Left renal cortex interstitium (tissue), 4 donors: Measurements from ENCODE around the gene SH2D3A. TPM values are rescaled to one million over a fixed set of nuclear protein-coding genes. Genes with fewer than 3 reads are reported as not detected.
"Not testable (repeated sequence)": the region's sequence is repeated elsewhere in the genome, so short reads cannot be mapped to it uniquely, and the experiment has no call there.

Source experiments
- DNase-seq, 4 donors: peaks; one replicate each; pipeline ENCODE4 v3.0.0-alpha.2; 2013; ENCODE audit warnings: low read depth in 4 of 4, low spot score in 2 of 4, missing footprints in 1 of 4
- polyA plus RNA-seq, 4 donors: library from polyadenylated mRNA; unstranded; fragments of 120-200 nt; gene quantifications; one replicate each; pipeline ENCODE4 v1.2.1, GENCODE V29; 2013; ENCODE audit not compliant: insufficient read length in 4 of 4

Gene SH2D3A
- polyA plus RNA-seq, 4 donors = 5.6 to 11.5 (median 9.2) TPM

- DNase-seq = no peak
Observed at GRCh38 chr19:6790194-6791128, 23.2 kb upstream of the SH2D3A start.

DNA sequence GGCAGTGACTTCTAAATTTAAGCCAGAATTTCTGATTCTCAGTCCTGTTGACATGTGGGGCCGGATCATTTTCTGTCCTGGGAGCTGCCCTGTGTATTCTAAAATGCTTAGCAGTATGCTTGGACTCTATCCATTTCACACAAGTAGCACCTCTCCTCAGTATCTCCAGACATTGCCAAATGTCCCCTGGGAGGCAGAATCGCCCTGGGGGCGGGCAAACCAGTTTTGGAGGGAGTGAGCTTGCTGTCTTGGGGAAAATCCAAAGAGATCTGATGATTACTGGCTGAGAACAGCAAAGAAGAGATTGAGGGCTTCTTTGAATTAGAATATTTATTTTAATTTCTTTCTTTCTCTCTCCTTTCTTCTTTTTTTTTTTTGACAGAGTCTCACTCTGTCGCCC lies 21.7 kb upstream of the SH2D3A start:
- DNase-seq = no peak

DNA sequence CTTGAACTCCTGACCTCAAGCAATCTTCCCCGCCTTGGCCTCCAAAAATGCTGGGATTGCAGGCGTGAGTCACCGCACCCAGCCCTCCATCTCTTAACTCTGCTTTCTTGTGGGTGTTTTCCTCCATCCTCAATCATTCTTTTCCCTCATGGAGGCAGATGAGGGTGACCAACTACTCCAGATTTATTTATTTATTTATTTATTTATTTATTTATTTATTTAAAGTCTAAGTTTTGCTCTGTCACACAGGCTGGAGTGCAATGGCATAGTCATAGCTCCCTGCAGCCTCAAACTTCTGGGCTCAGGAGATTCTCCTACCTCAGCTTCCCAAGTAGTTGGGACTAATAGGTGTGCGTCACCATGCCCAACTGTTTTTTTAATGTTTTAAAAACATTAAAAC lies 20.2 kb upstream of the SH2D3A start:
- no peak for DNase-seq

GRCh38 chr19:6779206-6779605 lies 12.0 kb upstream of the SH2D3A start:
- no peak for DNase-seq

GRCh38 chr19:6778386-6778785 lies 11.2 kb upstream of the SH2D3A start:
- DNase-seq = no peak

DNA sequence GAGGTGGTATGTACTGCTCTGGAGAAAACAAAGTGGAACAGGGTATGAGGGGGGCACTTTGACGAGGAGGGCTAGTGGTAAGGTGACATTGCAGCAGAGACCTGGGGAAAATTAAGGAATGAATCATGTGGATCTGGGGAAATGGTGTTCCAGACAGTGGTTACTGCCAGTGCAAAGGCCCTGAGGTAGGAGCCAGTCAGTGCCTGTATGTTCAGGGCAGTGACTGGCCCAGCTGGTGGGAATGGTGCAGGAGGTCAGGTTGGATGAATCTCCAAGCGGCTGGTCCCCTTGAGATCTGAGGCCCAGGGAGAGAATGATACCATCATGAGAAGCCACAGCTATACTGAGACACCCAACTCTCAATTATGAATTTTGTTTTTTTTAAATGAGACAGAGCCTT lies 10.2 kb upstream of the SH2D3A start:
- DNase-seq = no peak

DNA sequence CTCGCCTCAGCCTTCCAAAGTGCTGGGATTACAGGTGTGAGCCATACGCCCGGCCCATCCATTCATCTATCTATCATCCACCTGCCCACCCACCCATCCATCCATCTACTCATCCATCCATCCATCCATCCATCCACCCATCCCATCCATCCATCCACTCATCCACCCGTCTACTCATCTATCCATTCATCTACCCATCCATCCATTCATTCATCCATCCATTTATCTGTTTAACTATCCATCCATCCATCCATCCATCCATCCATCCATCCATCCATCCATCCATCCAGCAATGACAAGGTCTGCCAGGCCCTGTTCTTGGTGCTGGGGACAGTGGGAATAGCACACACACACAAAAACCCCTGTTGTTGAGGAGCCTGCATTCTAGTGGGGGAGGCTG lies 9.8 kb upstream of the SH2D3A start:
- no peak for DNase-seq

GRCh38 chr19:6776045-6776444 lies 8.8 kb upstream of the SH2D3A start:
- not testable (repeated sequence) for DNase-seq

DNA sequence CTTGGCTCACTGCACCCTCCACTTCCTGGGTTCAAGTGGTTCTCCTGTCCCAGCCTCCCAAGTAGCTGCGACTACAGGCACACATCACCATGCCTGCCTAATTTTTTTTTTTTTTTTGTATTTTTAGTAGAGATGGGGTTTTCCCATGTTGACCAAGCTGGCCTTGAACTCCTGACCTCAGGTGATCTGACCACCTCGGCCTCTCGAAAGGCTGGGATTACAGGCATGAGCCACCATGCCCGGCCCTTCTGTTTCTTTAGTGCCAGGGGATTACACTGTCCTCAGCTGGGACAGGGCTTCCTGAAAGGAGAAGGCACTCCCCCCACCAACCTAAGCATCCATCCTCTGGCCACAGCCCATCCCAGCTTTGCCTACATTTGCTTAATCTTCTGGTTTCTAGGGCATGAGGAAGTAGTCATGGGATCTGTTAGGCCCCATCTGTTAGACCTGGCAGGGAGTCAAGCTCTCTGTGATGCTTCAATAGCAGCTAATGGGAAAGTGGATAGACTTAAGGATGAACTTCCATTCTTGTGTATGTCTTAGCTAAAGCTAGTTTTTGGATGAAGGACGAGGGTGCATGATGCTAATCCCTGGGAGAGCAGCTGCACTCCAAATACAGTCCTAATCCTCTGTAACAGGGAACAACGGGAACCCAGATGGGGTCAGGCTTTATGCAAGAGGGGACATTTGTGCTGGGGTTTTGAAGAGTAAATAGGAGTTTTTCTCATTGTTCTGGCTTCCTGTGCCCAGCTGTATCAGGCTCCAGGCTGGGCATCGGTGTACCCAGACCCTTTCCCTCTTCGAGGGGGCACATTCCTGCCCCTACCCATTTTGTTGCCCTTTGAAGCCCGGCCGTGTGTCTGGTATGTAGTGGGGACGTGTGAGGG lies 7.8 kb upstream of the SH2D3A start:
- no peak for DNase-seq

DNA sequence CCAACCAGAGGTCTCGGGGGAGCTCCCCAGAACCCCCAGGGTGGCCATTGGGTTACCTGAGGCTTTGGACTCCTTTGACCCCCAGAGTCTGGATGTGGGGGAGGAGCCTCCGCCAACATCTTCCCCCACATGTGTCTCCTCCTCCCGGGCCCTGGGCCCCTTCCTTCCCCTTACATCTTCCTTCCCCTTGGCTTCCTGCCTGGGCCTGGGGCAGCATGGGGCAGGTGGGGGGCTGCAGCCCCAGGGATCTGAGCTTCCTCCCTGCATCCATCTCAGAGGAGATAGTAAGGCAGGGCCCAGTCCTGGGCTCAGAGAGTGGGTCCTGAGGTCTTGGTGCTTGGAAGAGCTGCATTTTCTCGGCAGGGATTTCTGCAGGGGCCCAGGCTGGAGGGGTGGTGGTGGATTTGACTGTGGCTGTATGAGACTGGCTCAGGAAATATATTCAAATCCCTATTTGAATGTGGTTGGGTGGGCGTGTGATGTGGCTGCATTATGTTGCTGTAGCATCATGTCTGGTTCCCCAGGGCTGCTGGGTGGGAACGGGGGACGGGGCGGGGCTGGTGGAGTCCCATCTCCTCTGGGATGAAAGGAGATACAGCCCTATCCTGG lies 6.2 kb upstream of the SH2D3A start:
- DNase-seq = no peak

DNA sequence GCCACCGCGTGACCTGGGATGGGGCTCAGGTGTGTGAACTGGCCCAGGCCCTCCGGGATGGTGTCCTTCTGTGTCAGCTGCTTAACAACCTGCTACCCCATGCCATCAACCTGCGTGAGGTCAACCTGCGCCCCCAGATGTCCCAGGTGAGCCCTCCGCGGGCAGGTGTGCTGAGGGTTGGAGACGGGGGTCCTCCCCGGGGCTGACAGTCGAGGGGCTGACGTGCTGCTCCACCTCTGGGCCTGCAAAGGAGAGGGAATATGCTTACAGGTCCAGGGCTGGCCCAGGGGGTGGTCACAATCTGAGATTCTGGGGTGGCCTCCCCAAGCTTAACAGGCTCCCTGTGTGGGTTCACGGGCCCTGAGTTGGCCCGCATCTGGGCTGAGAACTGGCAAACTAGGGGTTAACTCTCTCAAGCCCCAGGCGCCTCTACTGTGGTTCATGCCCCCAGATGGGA lies 5.7 kb upstream of the SH2D3A start:
- DNase-seq = no peak

DNA sequence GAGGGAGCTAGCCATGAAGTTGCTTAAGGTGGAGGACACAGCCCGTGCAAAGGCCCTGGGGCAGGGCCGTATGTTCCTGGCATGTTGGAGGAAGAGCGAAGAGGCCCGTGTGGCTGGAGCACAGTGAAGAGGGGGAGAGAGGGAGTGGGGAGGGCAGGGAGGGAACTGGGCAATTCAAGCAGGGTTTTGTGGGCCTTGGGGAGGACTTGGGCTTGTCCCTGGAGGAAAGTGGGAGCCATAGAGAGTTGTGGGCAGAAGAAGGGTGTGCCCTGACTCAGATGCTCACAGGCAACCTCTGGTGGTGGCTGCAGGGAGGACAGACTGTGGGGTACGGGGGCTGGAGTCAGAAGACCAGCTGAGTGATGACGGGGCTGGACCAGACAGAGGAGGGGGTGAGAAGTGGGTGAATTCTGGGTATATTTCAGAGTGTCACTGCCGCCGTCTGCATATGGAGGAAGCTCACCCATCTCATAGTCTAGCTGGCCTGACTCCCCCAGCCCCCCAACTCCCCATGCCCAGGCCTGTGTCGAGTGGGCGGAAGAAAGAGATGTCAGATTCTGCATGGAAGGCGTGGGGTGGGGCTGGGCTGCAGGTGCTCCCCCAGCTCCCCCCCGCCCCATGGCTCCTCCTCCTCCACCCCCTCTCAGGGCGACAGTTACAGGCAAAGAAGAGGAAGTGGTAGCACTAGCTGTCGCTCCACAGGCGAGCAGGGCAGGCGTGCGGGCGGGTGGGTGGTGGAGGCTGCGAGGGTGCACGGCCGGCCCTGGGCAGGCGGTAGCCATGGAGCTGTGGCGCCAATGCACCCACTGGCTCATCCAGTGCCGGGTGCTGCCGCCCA lies 5.0 kb upstream of the SH2D3A start, which contains the start of gene VAV1:
TSS of gene VAV1 (plus strand) at position 681 of the 838 bp plus-strand sequence. CDS start at position 781, 100 bp downstream.
- no peak for DNase-seq

- DNase-seq = not testable (repeated sequence)
Observed at GRCh38 chr19:6771648-6772027, 4.4 kb upstream of the SH2D3A start.

- DNase-seq = no peak
Observed at GRCh38 chr19:6769006-6769619, 1.9 kb upstream of the SH2D3A start.

GRCh38 chr19:6768236-6768785 lies 1.1 kb upstream of the SH2D3A start:
- no peak for DNase-seq

- DNase-seq = no peak
Observed at GRCh38 chr19:6767081-6767356, 216 bp downstream of the SH2D3A start.

- DNase-seq = no peak
Observed at GRCh38 chr19:6766357-6767080, 716 bp downstream of the SH2D3A start.

- DNase-seq = peak in 1 of 4 donors; percentile 37
Observed at GRCh38 chr19:6765738-6766356, 1.4 kb downstream of the SH2D3A start.
